GM12878 (cell line): Measurements from ENCODE around the gene NFAT5. TPM values are rescaled to one million over a fixed set of nuclear protein-coding genes. Genes with fewer than 3 reads are reported as not detected.

Experiments used
- ATAC-seq: fragments of 200-7000 bp; cut with Tn5 transposase; 3 replicates; pipeline ENCODE4 v1.9.1; 2020; ENCODE audit warnings: mild to moderate bottlenecking, moderate library complexity
- BruUV-seq: library from RNA; stranded (reverse); fragments of 400-500 nt; replicated peaks from 2 replicates; lab custom pipeline; 2021; lab: Mats Ljungman, UMichigan
- CTCF ChIA-PET: fragments of 300-600 bp; sonication (Branson Sonifier 250); formaldehyde crosslinking; extraction: SDS; loops from one replicate; lab custom pipeline; 2021; ENCODE audit warnings: inconsistent platforms; lab: Yijun Ruan, JAX
- POLR2A ChIA-PET: fragments of 350-600 bp; formaldehyde crosslinking; extraction: SDS; loops from one replicate; lab custom pipeline; 2021; ENCODE audit warnings: inconsistent platforms; lab: Charles Lee
- RAD21 ChIA-PET: fragments of 300-600 bp; sonication (Branson Sonifier 250); formaldehyde crosslinking; loops from one replicate; lab custom pipeline; 2023; ENCODE audit warnings: antibody characterized with exemption; ENCODE audit not compliant: unreplicated experiment; lab: Charles Lee
- SMC1A ChIA-PET: fragments of 300-600 bp; sonication (Branson Sonifier 250); formaldehyde crosslinking; loops from one replicate; lab custom pipeline; 2023; ENCODE audit not compliant: unreplicated experiment, uncharacterized antibody; lab: Charles Lee
- DNase-seq: peaks from one replicate; pipeline ENCODE4 v3.0.0-alpha.2; 2011; ENCODE audit warnings: low read depth, low spot score
- FAIRE-seq: peaks from 3 replicates; lab custom pipeline; 2011; peaks lifted over from hg19 to GRCh38; lab: Jason Lieb, UNC
- H2AFZ ChIP-seq: 2 replicates; pipeline ENCODE4 v1.6.0; 2011; ENCODE audit warnings: low read depth, low read length, control low read depth; ENCODE audit not compliant: control insufficient read depth
- H3K27ac ChIP-seq: 2 replicates; pipeline ENCODE4 v1.5.1; 2011; ENCODE audit warnings: control low read depth; ENCODE audit not compliant: control insufficient read depth, insufficient read depth
- H3K27me3 ChIP-seq, 2 experiments: replicated peaks in 1 of 2; 2 replicates each; pipeline versions ENCODE4 v1.6.0 to v1.6.1; 2011; ENCODE audit warnings: low read length in 1 of 2; ENCODE audit not compliant: control insufficient read depth in 2 of 2, insufficient read depth in 2 of 2
- H3K36me3 ChIP-seq, 2 experiments: 2 replicates each; pipeline ENCODE4 v1.5.1; 2011; ENCODE audit warnings: low read length in 1 of 2; ENCODE audit not compliant: control insufficient read depth in 2 of 2, insufficient read depth in 2 of 2
- H3K4me1 ChIP-seq: 2 replicates; pipeline ENCODE4 v1.6.1; 2011; ENCODE audit warnings: mild to moderate bottlenecking, low read length, moderate library complexity, mixed read lengths; ENCODE audit not compliant: control insufficient read depth, insufficient read depth
- H3K4me2 ChIP-seq: 2 replicates; pipeline ENCODE4 v1.6.0; 2011; ENCODE audit warnings: control low read depth; ENCODE audit not compliant: control insufficient read depth, insufficient read depth
- H3K4me3 ChIP-seq: fragments of 200-600 bp; sonication (generic); 2 replicates; pipeline ENCODE4 v1.5.1; 2016
- H3K79me2 ChIP-seq: 2 replicates; pipeline ENCODE4 v1.6.0; 2011; ENCODE audit warnings: low read length; ENCODE audit not compliant: control insufficient read depth, insufficient read depth
- H3K9ac ChIP-seq: 2 replicates; pipeline ENCODE4 v1.8.0; 2011; ENCODE audit warnings: low read length, control low read depth, mixed read lengths; ENCODE audit not compliant: control insufficient read depth, insufficient read depth
- H3K9me3 ChIP-seq: replicated peaks from 3 replicates; pipeline ENCODE4 v1.5.1; 2011; ENCODE audit warnings: mild to moderate bottlenecking, low read length; ENCODE audit not compliant: control insufficient read depth, insufficient read depth
- H4K20me1 ChIP-seq: 2 replicates; pipeline ENCODE4 v1.6.0; 2011; ENCODE audit not compliant: control insufficient read depth, insufficient read depth
- BMI1 ChIP-seq: fragments of 450-650 bp; IDR thresholded peaks from 2 replicates; pipeline ENCODE4 v1.6.1; 2016; ENCODE audit warnings: mild to moderate bottlenecking, moderate library complexity, borderline replicate concordance
- CBFB ChIP-seq: IDR thresholded peaks from 2 replicates; pipeline ENCODE4 v1.6.1; 2016; ENCODE audit warnings: antibody characterized with exemption, low read depth
- CBX3 ChIP-seq: fragments of 200-600 bp; sonication (generic); IDR thresholded peaks from 2 replicates; pipeline ENCODE4 v1.6.1; 2016; ENCODE audit warnings: low read depth, borderline replicate concordance
- E2F4 ChIP-seq: IDR thresholded peaks from 2 replicates; pipeline ENCODE4 v1.6.1; 2012; ENCODE audit warnings: low read depth, low read length, improper control_type of control experiment
- EZH2 ChIP-seq: IDR thresholded peaks from 2 replicates; pipeline ENCODE4 v1.6.1; 2012; ENCODE audit warnings: low read depth, mild to moderate bottlenecking, control low read depth, inconsistent platforms, low read length, borderline replicate concordance; ENCODE audit not compliant: control insufficient read depth
- HDAC6 ChIP-seq: fragments of 200-600 bp; sonication (generic); IDR thresholded peaks from one replicate; pipeline ENCODE4 v1.8.0; 2017; ENCODE audit warnings: antibody characterized with exemption; ENCODE audit not compliant: unreplicated experiment
- IRF5 ChIP-seq: fragments of 450-650 bp; IDR thresholded peaks from 2 replicates; pipeline ENCODE4 v1.6.1; 2017; ENCODE audit warnings: borderline replicate concordance
- NBN ChIP-seq: fragments of 450-650 bp; IDR thresholded peaks from 2 replicates; pipeline ENCODE4 v1.6.1; 2016
- NRF1 ChIP-seq: conservative IDR thresholded peaks from 2 replicates; pipeline ENCODE4 v1.6.1; 2011; ENCODE audit warnings: mild to moderate bottlenecking, low read depth, low read length, improper control_type of control experiment
- PAX5 ChIP-seq: IDR thresholded peaks from 2 replicates; pipeline ENCODE4 v1.6.1; 2011; ENCODE audit warnings: low read depth, low read length, borderline replicate concordance
- RAD51 ChIP-seq: fragments of 450-650 bp; IDR thresholded peaks from 2 replicates; pipeline ENCODE4 v1.6.1; 2016; ENCODE audit warnings: moderate library complexity, mild to moderate bottlenecking, inconsistent platforms
- RCOR1 ChIP-seq: conservative IDR thresholded peaks from 2 replicates; pipeline ENCODE4 v1.6.1; 2012; ENCODE audit warnings: low read depth, low read length, improper control_type of control experiment
- RFX5 ChIP-seq: IDR thresholded peaks from 2 replicates; pipeline ENCODE4 v1.6.1; 2011; ENCODE audit warnings: low read depth, low read length, improper control_type of control experiment
- SIN3A ChIP-seq: IDR thresholded peaks from 2 replicates; pipeline ENCODE4 v1.6.1; 2012; ENCODE audit warnings: low read depth, low read length, improper control_type of control experiment
- SUZ12 ChIP-seq: fragments of 200-600 bp; sonication (generic); IDR thresholded peaks from one replicate; pipeline ENCODE4 v1.6.1; 2018; ENCODE audit warnings: antibody characterized with exemption, mild to moderate bottlenecking; ENCODE audit not compliant: unreplicated experiment
- TAF1 ChIP-seq: IDR thresholded peaks from 2 replicates; pipeline ENCODE4 v1.6.1; 2011; ENCODE audit warnings: mild to moderate bottlenecking, low read depth, low read length, borderline replicate concordance
- TARDBP ChIP-seq: IDR thresholded peaks from 2 replicates; pipeline ENCODE4 v1.6.1; 2016; ENCODE audit warnings: borderline replicate concordance
- TCF12 ChIP-seq: IDR thresholded peaks from 2 replicates; pipeline ENCODE4 v1.6.1; 2011; ENCODE audit warnings: low read depth, mild to moderate bottlenecking, low read length
- ZNF207 ChIP-seq: fragments of 450-650 bp; IDR thresholded peaks from 2 replicates; pipeline ENCODE4 v1.6.1; 2014; ENCODE audit warnings: antibody characterized with exemption, mild to moderate bottlenecking, borderline replicate concordance
- WGBS: methylation state at CpG from one replicate; pipeline ENCODE4 v1.1.6; 2016; ENCODE audit warnings: low lambda C conversion rate; ENCODE audit not compliant: insufficient replicate concordance, insufficient coverage; ENCODE audit errors: missing lambda C conversion rate; 5-methylcytosine and 5-hydroxymethylcytosine counted together
- in situ Hi-C: fragments of 300-500 bp; cut with MboI; formaldehyde crosslinking; loops from 9 replicates; pipeline ENCODE4 v1.14.3; 2018; ENCODE audit warnings: mixed read lengths
- intact Hi-C: fragments of 100-400 bp; cut with micrococcal nuclease; formaldehyde crosslinking; loops from one replicate; pipeline ENCODE4 v1.14.2; 2022; ENCODE audit not compliant: unreplicated experiment
- polyA plus RNA-seq, 11 experiments: library from polyadenylated mRNA; depleted of rRNA in 4 of 11; unstranded in 6 of 11; stranded (reverse) in 5 of 11; fragments of >200 nt; fragmentation: Nextera tagmentation in 4 of 11; fragmentation: Illumina TruSeq in 1 of 11; extraction: Ambion mirVana in 4 of 11; extraction: Trizol in 1 of 11; gene quantifications; 1 replicate in 1 of 11; 2 replicates in 10 of 11; pipeline versions ENCODE4 v1.2.1 to v1.2.3, GENCODE V29; 2011 to 2016; ENCODE audit warnings: inconsistent platforms in 2 of 11, missing spikeins in 2 of 11, low read depth in 1 of 11
- total RNA-seq, 4 experiments: library from RNA; depleted of rRNA in 3 of 4; stranded (reverse); fragments of >200 nt in 3 of 4; fragmentation: Illumina TruSeq in 1 of 4; extraction: Trizol in 1 of 4; gene quantifications; 2 replicates each; pipeline versions ENCODE4 v1.2.1 to v1.2.3, GENCODE V29; 2013 to 2021
- TF ChIP-seq, protein P1 (sequence below): fragments of 450-650 bp; IDR thresholded peaks from 2 replicates; pipeline ENCODE4 v1.6.1; 2017; ENCODE audit warnings: low read depth, mild to moderate bottlenecking, moderate library complexity

NFAT5 gene
- total and polyA plus RNA-seq, 10 of the 15 experiments (the other 5 are each of a cell fraction or from before 2014, with no cell fraction given): 0.58 to 31.5 (median 12.7) TPM

DNA sequence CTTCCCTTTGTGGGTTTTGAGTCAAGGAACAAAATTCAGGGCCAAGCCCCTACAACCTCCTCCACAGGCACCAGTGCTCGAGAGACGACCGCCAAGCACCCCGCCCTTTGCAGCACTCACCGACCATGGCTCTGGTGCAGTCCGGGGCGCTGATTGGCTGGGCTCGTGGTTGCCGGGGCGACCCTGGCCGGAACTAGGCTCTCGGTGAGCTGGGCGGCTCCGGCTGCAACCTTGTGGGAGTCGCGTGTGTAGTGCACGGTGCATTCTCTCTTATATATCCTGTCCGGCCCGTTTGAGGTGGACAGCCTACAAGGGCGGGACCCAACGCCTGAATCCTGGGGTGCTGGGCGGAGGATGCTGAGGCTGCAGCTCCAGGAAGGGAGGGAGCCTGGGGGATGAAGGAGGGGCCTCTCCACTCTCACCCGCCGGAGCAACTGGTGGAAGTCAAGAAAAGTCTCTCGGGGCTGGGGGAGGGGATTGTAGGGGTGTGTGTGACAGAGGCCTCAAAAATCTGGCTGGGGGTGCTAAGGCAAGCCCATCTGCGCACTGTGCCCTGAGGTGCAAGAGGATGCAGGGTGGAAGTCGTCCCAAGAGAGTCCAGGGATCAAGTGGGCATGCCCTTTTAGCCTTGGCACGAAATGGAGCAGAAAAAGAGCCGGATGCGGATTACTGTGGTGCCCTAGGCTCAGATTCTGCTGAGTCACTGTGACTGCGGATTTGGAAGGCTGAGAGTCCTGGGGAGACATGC, 160.7 kb downstream of the NFAT5 start, which contains the start of gene NQO1 (continued):
- TF ChIP-seq E2F4 (no peak), BMI1 (peak; percentile 96), NRF1 (no peak), IRF5 (no peak), CBX3 (no peak), TAF1 (peak; percentile 33; the same call in 1 of the 2 replicates), TCF12 (0 out of 2 replicates have a peak, but pooled peaks have one; percentile 18)
- TF ChIP-seq, all 136 proteins: peak for 38

DNA sequence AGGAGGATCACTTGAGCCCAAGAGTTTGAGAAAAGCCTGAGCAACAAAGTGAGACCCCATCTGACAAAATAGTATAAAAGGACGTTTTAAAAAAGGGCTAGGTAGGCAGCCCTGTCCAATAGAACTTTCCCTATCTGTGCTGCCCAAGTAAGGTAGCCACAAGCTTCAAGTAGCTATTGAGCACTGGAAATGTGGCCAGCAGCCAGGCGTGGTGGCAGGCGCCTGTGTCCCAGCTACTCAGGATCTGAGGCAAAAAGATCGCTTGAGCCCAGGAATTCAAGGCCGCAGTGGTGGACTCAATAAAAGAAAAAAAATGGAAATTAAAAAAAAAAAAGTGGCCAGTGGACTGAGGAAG, 162.1 kb downstream of the NFAT5 start:
- Histone ChIP-seq H3K4me1 (no peaks in the 10 kb centered on the region; the same call in none of the 2 replicates), H3K27me3 (no peaks in the 10 kb centered on the region), H3K79me2 (peaks cover 20% of the 10 kb centered on the region), H4K20me1 (no peaks in the 10 kb centered on the region), H3K9ac (no peak overlapping the region), H3K4me2 (peak overlapping the region; percentile 97), H2AFZ (no peak overlapping the region), H3K9me3 (no peaks in the 10 kb centered on the region; the same call in 2 of the 3 replicates), H3K4me3 (peak overlapping the region; percentile 78; the same call in 1 of the 2 replicates), H3K27ac (no peak overlapping the region; the same call in 1 of the 2 replicates), H3K36me3 (no peaks in the 10 kb centered on the region)
- WGBS: 86% methylated on average over 5 of the region's 5 CpGs
- ATAC-seq (no peak), FAIRE-seq (no peak), DNase-seq (no peak)
- POLR2A ChIA-PET: interaction anchor here (0.6 to 1.8 kb wide), 2 partner anchors 24 to 27 kb away, joined by 3 to 9 read pairs; partner anchors contain the start of gene NOB1
- CTCF ChIA-PET: interaction anchor here (0.9 to 8.2 kb wide), 3 partner anchors 17 to 332 kb away, joined by 3 to 68 read pairs (median 42); partner anchors contain the start of gene NOB1
- in situ Hi-C loops: no loop called here
- RAD21 ChIA-PET: interaction anchor here (2.5 kb wide), 1 partner anchor 26 kb away, joined by 18 read pairs; the partner anchor contains the start of gene NOB1
- BruUV-seq: no TSS peak
- intact Hi-C loops: loop anchor here (2.0 kb wide), 1 partner anchor 27 kb away; the partner anchor contains the start of gene NOB1
- SMC1A ChIA-PET: interaction anchor here (0.7 to 8.3 kb wide), 4 partner anchors 19 to 548 kb away, joined by 3 to 47 read pairs (median 3); partner anchors contain the start of gene NOB1
- TF ChIP-seq SUZ12: no peak
- TF ChIP-seq, protein P1, sequence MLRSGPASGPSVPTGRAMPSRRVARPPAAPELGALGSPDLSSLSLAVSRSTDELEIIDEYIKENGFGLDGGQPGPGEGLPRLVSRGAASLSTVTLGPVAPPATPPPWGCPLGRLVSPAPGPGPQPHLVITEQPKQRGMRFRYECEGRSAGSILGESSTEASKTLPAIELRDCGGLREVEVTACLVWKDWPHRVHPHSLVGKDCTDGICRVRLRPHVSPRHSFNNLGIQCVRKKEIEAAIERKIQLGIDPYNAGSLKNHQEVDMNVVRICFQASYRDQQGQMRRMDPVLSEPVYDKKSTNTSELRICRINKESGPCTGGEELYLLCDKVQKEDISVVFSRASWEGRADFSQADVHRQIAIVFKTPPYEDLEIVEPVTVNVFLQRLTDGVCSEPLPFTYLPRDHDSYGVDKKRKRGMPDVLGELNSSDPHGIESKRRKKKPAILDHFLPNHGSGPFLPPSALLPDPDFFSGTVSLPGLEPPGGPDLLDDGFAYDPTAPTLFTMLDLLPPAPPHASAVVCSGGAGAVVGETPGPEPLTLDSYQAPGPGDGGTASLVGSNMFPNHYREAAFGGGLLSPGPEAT: no peak
- TF ChIP-seq CBFB: no peak
- TF ChIP-seq HDAC6: no peak
- TF ChIP-seq EZH2: no peak
- no peak for TF ChIP-seq RFX5
- no peak for TF ChIP-seq PAX5
- TF ChIP-seq RAD51: no peak
- TF ChIP-seq RCOR1: no peak
- TF ChIP-seq NBN: no peak
- no peak for TF ChIP-seq SIN3A
- no peak for TF ChIP-seq ZNF207
- TF ChIP-seq TARDBP: no peak
